ENCODE measurements around the gene HTRA1.

DNA sequence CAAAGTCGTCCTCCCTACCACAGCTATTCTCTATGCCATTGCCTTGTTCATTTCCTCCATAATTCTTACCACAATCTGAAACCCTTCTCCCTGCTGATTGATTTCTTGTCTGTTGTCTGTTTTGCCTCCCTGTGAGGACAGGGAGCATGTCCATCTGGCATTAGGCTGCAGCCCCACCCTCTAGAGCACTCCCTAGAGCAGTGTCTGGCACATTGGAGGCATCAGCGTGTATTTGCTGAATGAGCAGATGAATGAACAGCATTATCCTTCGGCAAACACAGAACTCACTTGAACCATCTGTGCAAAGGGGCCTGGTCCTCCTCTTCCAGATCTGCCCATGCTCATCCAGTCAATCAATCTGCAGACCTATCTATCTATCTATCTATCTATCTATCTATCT lies 94.1 kb downstream of the HTRA1 start:
- TF ChIP-seq POLR2A (IDR thresholded peaks at IDR 0.05; ENCODE audit: borderline replicate concordance, extremely low read depth, insufficient read depth, insufficient read length) (no peak), POLR2AphosphoS5 (IDR thresholded peaks at IDR 0.05; ENCODE audit: low read depth, low read length) (no peak)
